Activated CD8-positive, alpha-beta memory T cell treated with anti-CD3 and anti-CD28 coated beads, Interleukin-2, amount 10 ng/mL, durations not matched to agents 7 days and 5 days (primary cell): ENCODE results near the gene IL21R. TPM values are rescaled to one million over a fixed set of nuclear protein-coding genes. Genes with fewer than 3 reads are reported as not detected.

Experiments used
- ATAC-seq: fragments of 150-1000 bp; cut with Tn5 transposase; one replicate; pipeline ENCODE4 v1.10.0; 2021; ENCODE audit warnings: moderate library complexity
- CTCF ChIA-PET: fragments of 350-600 bp; sonication (Branson Sonifier 250); formaldehyde crosslinking; loops from one replicate; lab custom pipeline; 2021; ENCODE audit warnings: antibody characterized with exemption; lab: Charles Lee
- DNase-seq: peaks from one replicate; pipeline ENCODE4 v3.0.0-alpha.2; 2020
- H3K27ac Mint-ChIP-seq: one replicate; pipeline ENCODE4 v1.8.0; 2021; ENCODE audit warnings: mild to moderate bottlenecking, mixed read lengths
- H3K27me3 Mint-ChIP-seq: one replicate; pipeline ENCODE4 v1.8.0; 2021; ENCODE audit warnings: mixed read lengths
- H3K36me3 Mint-ChIP-seq: one replicate; pipeline ENCODE4 v1.8.0; 2021; ENCODE audit warnings: mild to moderate bottlenecking, mixed read lengths
- H3K4me1 Mint-ChIP-seq: one replicate; pipeline ENCODE4 v1.8.0; 2021; ENCODE audit warnings: mixed read lengths
- H3K4me3 Mint-ChIP-seq: one replicate; pipeline ENCODE4 v1.8.0; 2021; ENCODE audit warnings: mild to moderate bottlenecking, moderate library complexity, mixed read lengths
- H3K9me3 Mint-ChIP-seq: one replicate; pipeline ENCODE4 v1.8.0; 2022; ENCODE audit warnings: low read depth, mixed read lengths
- total RNA-seq, 2 experiments: library from RNA; stranded (reverse); gene quantifications; one replicate each; pipeline ENCODE4 v1.2.3, GENCODE V29; 2021

IL21R gene
- total RNA-seq, 2 experiments from 2014 or later, result 24.6 to 38.0 TPM

GRCh38 chr16:27462200-27462845 lies 60.3 kb downstream of the IL21R start:
- H3K9me3 Mint-ChIP-seq, result no peaks in the 10 kb centered on the region
- peaks cover 29% of the 10 kb centered on the region for H3K36me3 Mint-ChIP-seq
- DNase-seq, result no peak
- no peak for ATAC-seq
- no peaks in the 10 kb centered on the region for H3K27me3 Mint-ChIP-seq
- no peak overlapping the region for H3K4me3 Mint-ChIP-seq
- H3K4me1 Mint-ChIP-seq, result peaks cover 27% of the 10 kb centered on the region
- CTCF ChIA-PET, result interaction anchor here (0.7 to 2.8 kb wide), 13 partner anchors 10 to 352 kb away, joined by 3 to 15 read pairs (median 4); no protein-coding TSS in a partner anchor
- no peak overlapping the region for H3K27ac Mint-ChIP-seq

- Mint-ChIP-seq H3K9me3 (no peaks in the 10 kb centered on the region), H3K4me3 (peak overlapping the region; percentile 47), H3K4me1 (peaks cover 26% of the 10 kb centered on the region), H3K27me3 (no peaks in the 10 kb centered on the region), H3K36me3 (peaks cover 36% of the 10 kb centered on the region), H3K27ac (peak overlapping the region; percentile 87)
- CTCF ChIA-PET, result interaction anchor here (0.7 to 2.8 kb wide), 14 partner anchors 10 to 353 kb away, joined by 3 to 15 read pairs (median 4); no protein-coding TSS in a partner anchor
- ATAC-seq (no peak), DNase-seq (no peak)
These were observed 61.1 kb downstream of the IL21R start for GRCh38 chr16:27462846-27463682.

DNA sequence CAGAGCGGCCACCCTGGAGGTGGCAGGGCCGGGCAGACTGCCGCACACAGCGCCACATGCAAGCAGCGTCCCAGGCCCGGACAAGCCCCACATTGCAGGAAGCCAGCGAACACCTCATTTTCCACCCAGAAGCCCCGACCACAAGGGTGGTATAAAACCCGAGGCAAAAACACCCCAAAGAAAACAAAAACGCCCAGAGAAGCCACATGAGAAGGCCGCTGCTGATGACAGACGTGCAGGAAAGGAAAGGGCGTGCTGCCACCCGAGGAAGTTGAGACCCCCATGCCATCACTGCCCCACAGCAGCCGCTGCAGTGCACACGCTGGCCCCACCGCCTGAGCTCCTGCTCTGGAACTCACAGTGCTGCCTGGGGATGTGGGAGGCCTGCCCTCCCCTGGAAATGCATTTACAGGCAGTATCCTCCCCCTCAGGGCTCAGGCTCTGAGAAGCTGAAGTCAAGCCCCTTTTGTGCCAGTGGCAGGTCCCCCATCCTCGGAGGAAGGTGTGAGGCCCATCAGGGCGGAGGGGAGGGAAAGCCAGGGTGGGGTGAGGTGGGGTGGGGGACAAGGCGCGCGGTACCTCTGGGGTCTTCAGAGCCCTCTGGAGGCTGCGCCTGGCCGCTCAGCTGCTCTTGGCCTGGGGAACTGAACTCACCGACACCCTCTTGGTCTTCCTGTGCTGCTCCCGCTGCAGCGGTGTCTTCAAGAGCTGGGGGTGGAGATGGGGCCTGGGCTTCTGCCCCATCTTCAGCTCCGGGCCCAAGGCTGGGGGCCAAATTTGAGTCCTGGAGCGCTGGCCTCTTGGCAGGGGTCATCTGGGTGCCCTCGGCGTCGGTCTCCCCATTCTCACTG lies 62.0 kb downstream of the IL21R start:
- CTCF ChIA-PET, result interaction anchor here (0.9 to 2.8 kb wide), 7 partner anchors 11 to 294 kb away, joined by 3 to 15 read pairs (median 5); no protein-coding TSS in a partner anchor
- Mint-ChIP-seq H3K4me3 (peak overlapping the region; percentile 47), H3K27me3 (no peaks in the 10 kb centered on the region), H3K9me3 (no peaks in the 10 kb centered on the region), H3K27ac (peak overlapping the region; percentile 87), H3K36me3 (peaks cover 39% of the 10 kb centered on the region), H3K4me1 (peaks cover 26% of the 10 kb centered on the region)
- ATAC-seq (peak; percentile 85), DNase-seq (peak; percentile 85)

GRCh38 chr16:27464626-27465482 lies 62.9 kb downstream of the IL21R start:
- DNase-seq (no peak), ATAC-seq (no peak)
- Mint-ChIP-seq H3K27me3 (no peaks in the 10 kb centered on the region), H3K36me3 (peaks cover 46% of the 10 kb centered on the region), H3K9me3 (no peaks in the 10 kb centered on the region), H3K4me1 (peaks cover 24% of the 10 kb centered on the region), H3K27ac (peak overlapping the region; percentile 46), H3K4me3 (no peak overlapping the region)
- CTCF ChIA-PET, result interaction anchor here (0.8 to 1.9 kb wide), 5 partner anchors 12 to 295 kb away, joined by 3 to 6 read pairs (median 3); no protein-coding TSS in a partner anchor

DNA sequence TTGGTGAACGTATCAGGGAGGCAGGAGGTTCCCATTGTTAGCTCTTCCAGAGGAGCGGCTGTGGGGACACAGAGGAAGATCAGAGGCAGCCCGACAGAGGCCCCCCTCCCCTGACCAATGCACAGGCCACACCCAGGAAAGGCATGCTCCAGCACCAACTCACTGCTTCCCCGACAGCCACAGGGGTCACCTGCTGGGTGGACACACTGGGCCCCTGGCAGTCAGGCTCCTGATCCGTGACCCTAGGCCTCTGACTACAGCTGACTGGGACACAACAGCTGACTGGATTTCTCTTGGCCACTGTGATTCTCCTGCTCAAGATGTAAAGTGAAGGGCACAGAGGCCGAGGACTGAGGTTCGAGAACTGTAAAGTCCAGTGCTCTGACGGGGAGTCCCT lies 63.5 kb downstream of the IL21R start:
- no peak for ATAC-seq
- H3K36me3 Mint-ChIP-seq, result peaks cover 52% of the 10 kb centered on the region
- CTCF ChIA-PET, result interaction anchor here (0.8 to 1.9 kb wide), 2 partner anchors 259 to 296 kb away, joined by 3 to 6 read pairs; no protein-coding TSS in a partner anchor
- peaks cover 23% of the 10 kb centered on the region for H3K4me1 Mint-ChIP-seq
- no peak overlapping the region for H3K27ac Mint-ChIP-seq
- DNase-seq, result no peak
- H3K27me3 Mint-ChIP-seq, result no peaks in the 10 kb centered on the region
- H3K9me3 Mint-ChIP-seq, result no peaks in the 10 kb centered on the region
- H3K4me3 Mint-ChIP-seq, result no peak overlapping the region

DNA sequence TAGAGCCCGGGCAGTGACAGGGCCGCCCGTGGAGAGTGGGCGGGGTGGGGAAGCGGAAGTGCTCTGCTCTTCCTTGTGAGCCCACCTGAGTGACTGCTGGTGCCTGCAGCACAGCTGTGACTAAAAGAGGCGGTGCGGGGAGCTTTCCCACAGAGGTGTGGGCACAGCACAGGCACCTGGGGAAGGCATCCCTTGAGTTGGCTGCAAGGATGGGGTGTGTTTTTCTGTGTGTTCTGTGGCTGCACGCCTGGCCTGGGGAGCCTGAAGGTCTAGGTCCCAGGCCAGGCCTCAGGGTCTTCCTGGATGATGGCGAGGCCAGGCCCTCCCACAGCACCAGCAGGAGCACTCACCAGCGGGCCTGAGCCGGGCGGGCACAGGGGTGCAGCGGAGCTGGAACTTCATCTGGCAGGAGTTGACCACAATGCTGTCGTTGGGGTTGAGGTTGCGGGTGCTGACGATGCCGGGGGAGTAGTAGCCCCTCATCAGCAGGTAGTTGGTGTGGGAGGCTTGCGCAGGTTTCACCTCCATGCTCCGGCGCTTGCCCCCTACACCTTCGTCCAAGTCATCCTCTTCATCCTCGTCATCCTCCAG lies 67.1 kb downstream of the IL21R start:
- Mint-ChIP-seq H3K9me3 (no peaks in the 10 kb centered on the region), H3K4me1 (peaks cover 11% of the 10 kb centered on the region), H3K27ac (no peak overlapping the region), H3K36me3 (peaks cover 53% of the 10 kb centered on the region), H3K4me3 (no peak overlapping the region), H3K27me3 (no peaks in the 10 kb centered on the region)
- CTCF ChIA-PET, result no interaction called here
- DNase-seq, result no peak
- ATAC-seq, result no peak

- ATAC-seq (no peak), DNase-seq (no peak)
- Mint-ChIP-seq H3K4me3 (no peak overlapping the region), H3K9me3 (no peaks in the 10 kb centered on the region), H3K27me3 (no peaks in the 10 kb centered on the region), H3K36me3 (peaks cover 48% of the 10 kb centered on the region), H3K4me1 (no peaks in the 10 kb centered on the region), H3K27ac (no peak overlapping the region)
- CTCF ChIA-PET, result no interaction called here
These were observed 68.8 kb downstream of the IL21R start for GRCh38 chr16:27470567-27471431.

DNA sequence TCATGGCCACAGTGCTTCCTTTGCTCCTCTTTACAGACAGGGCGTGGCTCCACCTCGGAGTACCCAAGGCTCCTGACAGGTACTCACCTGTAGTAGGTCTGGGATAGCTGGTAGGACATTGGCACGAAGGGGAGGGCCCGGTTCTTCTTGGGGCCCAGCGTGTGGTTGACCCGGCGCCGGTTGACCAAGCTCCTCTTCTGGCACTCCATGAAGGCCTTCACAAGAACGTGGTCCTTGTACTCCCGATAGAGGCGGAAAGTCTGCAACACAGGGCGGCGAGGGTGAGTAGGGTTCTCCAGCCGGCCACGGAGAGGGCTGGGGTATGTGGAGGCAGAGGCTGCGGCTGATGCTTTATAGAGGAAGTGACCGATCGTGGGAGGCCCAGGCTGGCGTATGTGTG lies 69.7 kb downstream of the IL21R start:
- Mint-ChIP-seq H3K27ac (no peak overlapping the region), H3K9me3 (no peaks in the 10 kb centered on the region), H3K27me3 (no peaks in the 10 kb centered on the region), H3K4me3 (no peak overlapping the region), H3K36me3 (peaks cover 44% of the 10 kb centered on the region), H3K4me1 (no peaks in the 10 kb centered on the region)
- DNase-seq (no peak), ATAC-seq (no peak)
- CTCF ChIA-PET, result no interaction called here

GRCh38 chr16:27472091-27473020 lies 70.4 kb downstream of the IL21R start:
- peaks cover 41% of the 10 kb centered on the region for H3K36me3 Mint-ChIP-seq
- H3K4me1 Mint-ChIP-seq, result no peaks in the 10 kb centered on the region
- no peak overlapping the region for H3K4me3 Mint-ChIP-seq
- CTCF ChIA-PET, result no interaction called here
- H3K9me3 Mint-ChIP-seq, result no peaks in the 10 kb centered on the region
- H3K27me3 Mint-ChIP-seq, result no peaks in the 10 kb centered on the region
- DNase-seq, result no peak
- H3K27ac Mint-ChIP-seq, result no peak overlapping the region
- ATAC-seq, result no peak

DNA sequence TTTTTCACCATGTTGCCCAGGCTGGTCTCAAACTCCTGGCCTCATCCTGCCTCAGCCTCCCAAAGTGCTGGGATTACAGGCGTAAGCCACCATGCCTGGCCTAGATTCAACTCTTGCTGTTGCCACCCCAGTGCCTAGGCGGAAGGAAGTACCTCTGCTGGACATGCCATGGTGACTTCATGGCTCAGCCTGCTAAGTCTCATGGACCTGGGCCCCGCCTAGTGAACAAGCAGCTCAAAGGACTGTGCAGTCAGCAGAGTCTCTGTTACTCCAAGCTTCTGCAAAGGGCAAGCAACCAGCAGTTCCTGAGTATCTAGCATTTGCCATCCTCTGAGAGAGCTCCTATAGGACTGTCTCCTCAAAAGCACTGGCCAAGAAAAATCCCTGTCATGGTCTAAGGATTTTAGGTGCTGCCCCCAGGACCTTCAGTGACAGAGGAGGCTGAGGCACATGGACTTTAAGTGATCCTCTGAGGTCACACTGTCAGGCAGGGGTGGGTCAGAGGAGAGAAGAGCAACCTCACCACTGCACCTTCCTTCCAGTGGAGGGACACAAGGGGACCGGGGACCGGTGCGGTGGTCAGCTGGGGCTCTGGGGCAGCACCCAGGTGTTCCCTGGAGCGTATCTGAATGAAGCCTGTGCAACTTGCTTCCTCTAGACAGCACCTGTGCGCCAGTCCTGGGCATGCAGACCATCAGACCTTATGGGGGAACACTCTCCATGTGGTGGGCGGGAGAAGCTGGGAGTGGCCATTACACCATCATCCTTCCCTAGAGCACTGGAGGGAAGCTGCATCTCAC lies 71.3 kb downstream of the IL21R start:
- no peak overlapping the region for H3K27ac Mint-ChIP-seq
- H3K4me3 Mint-ChIP-seq, result no peak overlapping the region
- H3K36me3 Mint-ChIP-seq, result peaks cover 38% of the 10 kb centered on the region
- no peaks in the 10 kb centered on the region for H3K27me3 Mint-ChIP-seq
- DNase-seq, result no peak
- CTCF ChIA-PET, result no interaction called here
- H3K9me3 Mint-ChIP-seq, result no peaks in the 10 kb centered on the region
- no peak for ATAC-seq
- no peaks in the 10 kb centered on the region for H3K4me1 Mint-ChIP-seq
